ENCODE measurements around the gene PHACTR1. TPM values are rescaled to one million over a fixed set of nuclear protein-coding genes. Genes with fewer than 3 reads are reported as not detected.

Gene PHACTR1
- total and polyA plus RNA-seq, 2 donors (not counting 1 experiment from before 2014, with no cell fraction given): 0.60 to 1.2 TPM

GRCh38 chr6:12990162-12990561, 273.6 kb downstream of the PHACTR1 start:
- no peak for DNase-seq (ENCODE audit: low read depth in 2 of 2)
- H3K4me3 ChIP-seq (replicated peaks in 1 of 4; ENCODE audit: control extremely low read depth in 1 of 4, insufficient read depth in 1 of 4, low read depth in 3 of 4, low read length in 4 of 4): no peak overlapping the region
- no peaks in the 10 kb centered on the region for H3K9me3 ChIP-seq (ENCODE audit: control insufficient read depth, insufficient read depth, low read depth, low read length)
- H2AFZ ChIP-seq (ENCODE audit: low read length): no peak overlapping the region
- no peaks in the 10 kb centered on the region for H3K79me2 ChIP-seq (ENCODE audit: control insufficient read depth, insufficient read depth, low read length)
- H3K27me3 ChIP-seq (ENCODE audit: control insufficient read depth, insufficient read depth, low read length): no peaks in the 10 kb centered on the region
- no peak overlapping the region for H3K4me2 ChIP-seq (ENCODE audit: extremely low read depth, insufficient read depth, low read length)
- H3K27ac ChIP-seq (ENCODE audit: insufficient read depth, low read length): no peak overlapping the region
- TF ChIP-seq CTCF (conservative IDR thresholded peaks at IDR 0.05 in 1 of 2, IDR thresholded peaks at IDR 0.05 in 1 of 2; ENCODE audit: low read depth in 1 of 2, low read length in 2 of 2): no peak
- no peak for TF ChIP-seq EZH2 (IDR thresholded peaks at IDR 0.05; ENCODE audit: low read length, missing control alignments)
- no peak overlapping the region for H3K9ac ChIP-seq (ENCODE audit: insufficient read depth, low read length)
- H3K4me1 ChIP-seq (ENCODE audit: control insufficient read depth, extremely low read depth, insufficient read depth, low read length): no peaks in the 10 kb centered on the region
- no peaks in the 10 kb centered on the region for H3K36me3 ChIP-seq (ENCODE audit: control insufficient read depth, insufficient read depth, low read length)
- H4K20me1 ChIP-seq (ENCODE audit: control insufficient read depth, extremely low read depth, insufficient read depth, low read length): no peaks in the 10 kb centered on the region

- H3K9me3 ChIP-seq (ENCODE audit: control insufficient read depth, insufficient read depth, low read depth, low read length): no peaks in the 10 kb centered on the region
- no peak overlapping the region for H3K9ac ChIP-seq (ENCODE audit: insufficient read depth, low read length)
- no peaks in the 10 kb centered on the region for H3K79me2 ChIP-seq (ENCODE audit: control insufficient read depth, insufficient read depth, low read length)
- H3K27ac ChIP-seq (ENCODE audit: insufficient read depth, low read length): no peak overlapping the region
- no peak overlapping the region for H3K4me2 ChIP-seq (ENCODE audit: extremely low read depth, insufficient read depth, low read length)
- H2AFZ ChIP-seq (ENCODE audit: low read length): no peak overlapping the region
- TF ChIP-seq CTCF (conservative IDR thresholded peaks at IDR 0.05 in 1 of 2, IDR thresholded peaks at IDR 0.05 in 1 of 2; ENCODE audit: low read depth in 1 of 2, low read length in 2 of 2) (no peak), EZH2 (IDR thresholded peaks at IDR 0.05; ENCODE audit: low read length, missing control alignments) (no peak)
- no peaks in the 10 kb centered on the region for H3K27me3 ChIP-seq (ENCODE audit: control insufficient read depth, insufficient read depth, low read length)
- no peak overlapping the region for H3K4me3 ChIP-seq (replicated peaks in 1 of 4; ENCODE audit: control extremely low read depth in 1 of 4, insufficient read depth in 1 of 4, low read depth in 3 of 4, low read length in 4 of 4)
- no peaks in the 10 kb centered on the region for H3K4me1 ChIP-seq (ENCODE audit: control insufficient read depth, extremely low read depth, insufficient read depth, low read length)
- DNase-seq (ENCODE audit: low read depth in 2 of 2): no peak
- no peaks in the 10 kb centered on the region for H3K36me3 ChIP-seq (ENCODE audit: control insufficient read depth, insufficient read depth, low read length)
- H4K20me1 ChIP-seq (ENCODE audit: control insufficient read depth, extremely low read depth, insufficient read depth, low read length): no peaks in the 10 kb centered on the region
These were observed 274.9 kb downstream of the PHACTR1 start for GRCh38 chr6:12991435-12991834.

GRCh38 chr6:12992770-12993169, 276.2 kb downstream of the PHACTR1 start:
- Histone ChIP-seq H3K9me3 (ENCODE audit: control insufficient read depth, insufficient read depth, low read depth, low read length) (no peaks in the 10 kb centered on the region), H3K9ac (ENCODE audit: insufficient read depth, low read length) (no peak overlapping the region), H3K4me1 (ENCODE audit: control insufficient read depth, extremely low read depth, insufficient read depth, low read length) (no peaks in the 10 kb centered on the region), H4K20me1 (ENCODE audit: control insufficient read depth, extremely low read depth, insufficient read depth, low read length) (no peaks in the 10 kb centered on the region), H3K27me3 (ENCODE audit: control insufficient read depth, insufficient read depth, low read length) (no peaks in the 10 kb centered on the region), H2AFZ (ENCODE audit: low read length) (no peak overlapping the region), H3K27ac (ENCODE audit: insufficient read depth, low read length) (no peak overlapping the region), H3K79me2 (ENCODE audit: control insufficient read depth, insufficient read depth, low read length) (no peaks in the 10 kb centered on the region), H3K36me3 (ENCODE audit: control insufficient read depth, insufficient read depth, low read length) (no peaks in the 10 kb centered on the region), H3K4me2 (ENCODE audit: extremely low read depth, insufficient read depth, low read length) (no peak overlapping the region), H3K4me3 (replicated peaks in 1 of 4; ENCODE audit: control extremely low read depth in 1 of 4, insufficient read depth in 1 of 4, low read depth in 3 of 4, low read length in 4 of 4) (no peak overlapping the region)
- TF ChIP-seq EZH2 (IDR thresholded peaks at IDR 0.05; ENCODE audit: low read length, missing control alignments): no peak
- TF ChIP-seq CTCF (conservative IDR thresholded peaks at IDR 0.05 in 1 of 2, IDR thresholded peaks at IDR 0.05 in 1 of 2; ENCODE audit: low read depth in 1 of 2, low read length in 2 of 2): no peak
- no peak for DNase-seq (ENCODE audit: low read depth in 2 of 2)

All from fibroblast of lung (primary cell).